GM21576 (cell line): ENCODE measurements around the gene ZBTB8OS.
"Not testable (repeated sequence)": the region's sequence is repeated elsewhere in the genome, so short reads cannot be mapped to it uniquely, and the experiment has no call there.

ENCODE experiments used
- ATAC-seq: cut with Tn5 transposase; IDR thresholded peaks from one replicate; pipeline ENCODE4 v1.9.1; 2021; ENCODE audit warnings: mild to moderate bottlenecking, moderate library complexity; ENCODE audit not compliant: unreplicated experiment

Gene ZBTB8OS

GRCh38 chr1:32650752-32651460 lies 556 bp upstream of the ZBTB8OS start, which contains the start of gene RBBP4:
Gene RBBP4 (plus strand): TSS chr1:32651208. CDS start chr1:32651307, 99 bp downstream.
- peak; percentile 85 for ATAC-seq

GRCh38 chr1:32647308-32648134 lies 2.8 kb downstream of the ZBTB8OS start:
- ATAC-seq: no peak

GRCh38 chr1:32644426-32644825 lies 5.9 kb downstream of the ZBTB8OS start:
- no peak for ATAC-seq

- not testable (repeated sequence) for ATAC-seq
These were observed 8.0 kb downstream of the ZBTB8OS start for GRCh38 chr1:32642292-32642827.

- ATAC-seq: no peak
These were observed 10.8 kb downstream of the ZBTB8OS start for GRCh38 chr1:32639489-32640075.

GRCh38 chr1:32636914-32637645 lies 13.3 kb downstream of the ZBTB8OS start:
- ATAC-seq: no peak

- no peak for ATAC-seq
These were observed 14.7 kb downstream of the ZBTB8OS start for GRCh38 chr1:32635508-32636277.

GRCh38 chr1:32632829-32633228 lies 17.5 kb downstream of the ZBTB8OS start:
- ATAC-seq: no peak

GRCh38 chr1:32630173-32630572 lies 20.2 kb downstream of the ZBTB8OS start:
- ATAC-seq: not testable (repeated sequence)

GRCh38 chr1:32627596-32628162 lies 22.7 kb downstream of the ZBTB8OS start:
- peak; percentile 59 for ATAC-seq

- no peak for ATAC-seq
These were observed 24.2 kb downstream of the ZBTB8OS start for GRCh38 chr1:32626176-32626575.

GRCh38 chr1:32623775-32624174 lies 26.6 kb downstream of the ZBTB8OS start:
- no peak for ATAC-seq

GRCh38 chr1:32622806-32623681 lies 27.3 kb downstream of the ZBTB8OS start:
- no peak for ATAC-seq

- no peak for ATAC-seq
These were observed 28.1 kb downstream of the ZBTB8OS start for GRCh38 chr1:32622205-32622604.

- ATAC-seq: peak; percentile 57
These were observed 30.5 kb downstream of the ZBTB8OS start for GRCh38 chr1:32619701-32620485.

GRCh38 chr1:32618673-32619221 lies 31.6 kb downstream of the ZBTB8OS start:
- no peak for ATAC-seq

- no peak for ATAC-seq
These were observed 36.9 kb downstream of the ZBTB8OS start for GRCh38 chr1:32613472-32613871.
